OCI-LY1 (cell line): Measurements from ENCODE around the gene FEZ2.

Source experiments
- EZH2 ChIP-seq: fragments of 200-600 bp; sonication (generic), shearing (Covaris generic); IDR thresholded peaks from 2 replicates; pipeline ENCODE4 v1.8.0; 2017; ENCODE audit warnings: borderline replicate concordance, mixed run types, mild to moderate bottlenecking, antibody characterized with exemption, low read length, moderate library complexity, mixed read lengths
- TF ChIP-seq, protein P1 (sequence below): fragments of 200-600 bp; sonication (generic), shearing (Covaris generic); IDR thresholded peaks from 2 replicates; pipeline ENCODE4 v1.5.1; 2017; ENCODE audit warnings: mild to moderate bottlenecking, antibody characterized with exemption, low read length, moderate library complexity, mixed read lengths

DNA sequence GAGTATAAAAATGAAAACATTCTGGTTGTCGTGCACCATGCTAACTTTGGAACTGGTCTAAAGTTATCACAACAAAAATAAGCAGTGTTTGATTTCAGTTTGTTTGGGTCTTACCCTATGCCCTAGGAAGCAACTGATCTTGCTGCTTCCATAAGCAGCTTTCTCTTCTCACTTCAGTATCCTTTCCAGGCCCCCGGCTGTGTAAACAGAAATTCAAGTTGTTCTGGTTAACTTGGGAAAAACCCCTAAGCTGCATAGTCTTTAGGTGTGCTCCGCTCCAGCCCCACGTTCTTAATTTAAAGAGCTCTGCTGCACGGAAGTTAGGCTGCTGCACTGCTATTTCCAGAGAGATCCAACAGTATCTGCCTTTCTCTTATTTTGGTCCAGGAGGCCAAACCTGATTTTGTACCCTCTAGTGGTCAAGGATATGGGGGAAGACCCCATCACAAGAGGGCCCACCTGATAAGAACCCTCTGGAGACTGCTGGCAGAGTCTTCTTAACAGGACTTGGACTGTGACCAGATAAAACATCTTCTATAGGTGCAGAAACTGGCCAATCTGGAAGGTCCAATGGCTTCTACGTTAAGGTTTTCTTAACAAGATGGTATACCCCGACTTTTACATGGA lies 69.1 kb downstream of the FEZ2 start:
- TF ChIP-seq, protein P1, sequence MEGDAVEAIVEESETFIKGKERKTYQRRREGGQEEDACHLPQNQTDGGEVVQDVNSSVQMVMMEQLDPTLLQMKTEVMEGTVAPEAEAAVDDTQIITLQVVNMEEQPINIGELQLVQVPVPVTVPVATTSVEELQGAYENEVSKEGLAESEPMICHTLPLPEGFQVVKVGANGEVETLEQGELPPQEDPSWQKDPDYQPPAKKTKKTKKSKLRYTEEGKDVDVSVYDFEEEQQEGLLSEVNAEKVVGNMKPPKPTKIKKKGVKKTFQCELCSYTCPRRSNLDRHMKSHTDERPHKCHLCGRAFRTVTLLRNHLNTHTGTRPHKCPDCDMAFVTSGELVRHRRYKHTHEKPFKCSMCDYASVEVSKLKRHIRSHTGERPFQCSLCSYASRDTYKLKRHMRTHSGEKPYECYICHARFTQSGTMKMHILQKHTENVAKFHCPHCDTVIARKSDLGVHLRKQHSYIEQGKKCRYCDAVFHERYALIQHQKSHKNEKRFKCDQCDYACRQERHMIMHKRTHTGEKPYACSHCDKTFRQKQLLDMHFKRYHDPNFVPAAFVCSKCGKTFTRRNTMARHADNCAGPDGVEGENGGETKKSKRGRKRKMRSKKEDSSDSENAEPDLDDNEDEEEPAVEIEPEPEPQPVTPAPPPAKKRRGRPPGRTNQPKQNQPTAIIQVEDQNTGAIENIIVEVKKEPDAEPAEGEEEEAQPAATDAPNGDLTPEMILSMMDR: no peak
- TF ChIP-seq EZH2: no peak
